GM12892 (cell line): ENCODE measurements around the gene HADHA.

ENCODE experiments used
- POLR2A ChIP-seq: IDR thresholded peaks from 2 replicates; pipeline ENCODE4 v1.6.1; 2011; ENCODE audit warnings: low read depth, low read length, control low read depth
- POLR2AphosphoS5 ChIP-seq: IDR thresholded peaks from 2 replicates; pipeline ENCODE4 v1.6.1; 2011; ENCODE audit warnings: low read depth, low read length, control low read depth
- TAF1 ChIP-seq: IDR thresholded peaks from 2 replicates; pipeline ENCODE4 v1.6.1; 2011; ENCODE audit warnings: low read depth, mild to moderate bottlenecking, control low read depth, low read length, borderline replicate concordance

DNA sequence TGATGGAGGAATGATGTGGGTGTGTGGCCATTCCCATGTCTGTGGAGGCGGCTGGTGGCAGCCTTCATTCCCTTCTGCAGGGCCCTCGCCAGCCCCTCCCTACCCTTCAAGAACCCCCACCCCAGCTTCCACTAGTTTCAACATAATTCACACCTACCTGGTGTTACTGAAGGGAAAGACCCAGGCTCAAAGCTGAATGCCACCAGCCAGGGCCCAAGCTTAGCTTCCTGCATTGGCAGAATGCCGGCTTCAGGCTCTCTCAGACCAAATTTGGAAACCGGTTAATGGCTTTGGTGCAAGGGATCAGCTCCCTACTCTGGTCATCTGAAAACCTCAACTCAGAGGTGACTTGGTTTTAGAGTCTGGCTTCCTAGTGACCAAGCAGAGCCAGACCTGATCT, 54.7 kb downstream of the HADHA start:
- TF ChIP-seq POLR2AphosphoS5 (no peak), TAF1 (no peak), POLR2A (no peak)
